ENCODE data around the gene TIGAR.

The TIGAR gene

GRCh38 chr12:4331221-4331620, 10.2 kb downstream of the TIGAR start:
- Histone ChIP-seq H2AFZ (ENCODE audit: low read depth, low read length) (no peak overlapping the region), H3K4me1 (ENCODE audit: insufficient read depth, low read length) (peaks cover 4% of the 10 kb centered on the region), H3K27me3 (ENCODE audit: insufficient read depth, low read length) (no peaks in the 10 kb centered on the region), H3K36me3 (ENCODE audit: insufficient read depth, low read length) (peaks cover 30% of the 10 kb centered on the region), H3K9me3 (ENCODE audit: low read length) (peaks cover 12% of the 10 kb centered on the region), H3K4me3 (ENCODE audit: low read length) (no peak overlapping the region)

- Histone ChIP-seq H3K4me3 (ENCODE audit: low read length) (no peak overlapping the region), H3K4me1 (ENCODE audit: insufficient read depth, low read length) (peaks cover 4% of the 10 kb centered on the region), H3K9me3 (ENCODE audit: low read length) (peaks cover 12% of the 10 kb centered on the region), H3K36me3 (ENCODE audit: insufficient read depth, low read length) (peaks cover 34% of the 10 kb centered on the region), H3K27me3 (ENCODE audit: insufficient read depth, low read length) (no peaks in the 10 kb centered on the region), H2AFZ (ENCODE audit: low read depth, low read length) (no peak overlapping the region)
Observed at GRCh38 chr12:4331842-4332241, 10.8 kb downstream of the TIGAR start.

- Histone ChIP-seq H3K27me3 (ENCODE audit: insufficient read depth, low read length) (no peaks in the 10 kb centered on the region), H3K4me1 (ENCODE audit: insufficient read depth, low read length) (no peaks in the 10 kb centered on the region)
Observed at GRCh38 chr12:4346931-4347330, 25.9 kb downstream of the TIGAR start.

GRCh38 chr12:4353785-4354208, 32.8 kb downstream of the TIGAR start:
- no peak overlapping the region for H3K4me3 ChIP-seq (ENCODE audit: low read length)
- H3K36me3 ChIP-seq (ENCODE audit: insufficient read depth, low read length), result peaks cover 41% of the 10 kb centered on the region
- H3K27me3 ChIP-seq (ENCODE audit: insufficient read depth, low read length), result no peaks in the 10 kb centered on the region
- H2AFZ ChIP-seq (ENCODE audit: low read depth, low read length), result no peak overlapping the region
- no peaks in the 10 kb centered on the region for H3K4me1 ChIP-seq (ENCODE audit: insufficient read depth, low read length)
- H3K9me3 ChIP-seq (ENCODE audit: low read length), result no peaks in the 10 kb centered on the region

More at GRCh38 chr12:4346931-4347330, 25.9 kb downstream of the TIGAR start:
- Histone ChIP-seq H2AFZ (ENCODE audit: low read depth, low read length) (no peak overlapping the region), H3K36me3 (ENCODE audit: insufficient read depth, low read length) (peaks cover 32% of the 10 kb centered on the region), H3K4me3 (ENCODE audit: low read length) (no peak overlapping the region), H3K9me3 (ENCODE audit: low read length) (no peaks in the 10 kb centered on the region)

- no peak overlapping the region for H3K4me3 ChIP-seq (ENCODE audit: low read length)
- no peaks in the 10 kb centered on the region for H3K27me3 ChIP-seq (ENCODE audit: insufficient read depth, low read length)
- no peaks in the 10 kb centered on the region for H3K9me3 ChIP-seq (ENCODE audit: low read length)
- H2AFZ ChIP-seq (ENCODE audit: low read depth, low read length), result no peak overlapping the region
- peaks cover 29% of the 10 kb centered on the region for H3K36me3 ChIP-seq (ENCODE audit: insufficient read depth, low read length)
- H3K4me1 ChIP-seq (ENCODE audit: insufficient read depth, low read length), result no peaks in the 10 kb centered on the region
Observed at GRCh38 chr12:4355156-4356040, 34.4 kb downstream of the TIGAR start.

GRCh38 chr12:4356041-4356327, 35.0 kb downstream of the TIGAR start:
- Histone ChIP-seq H3K9me3 (ENCODE audit: low read length) (no peaks in the 10 kb centered on the region), H3K27me3 (ENCODE audit: insufficient read depth, low read length) (no peaks in the 10 kb centered on the region), H3K4me3 (ENCODE audit: low read length) (no peak overlapping the region), H2AFZ (ENCODE audit: low read depth, low read length) (no peak overlapping the region), H3K36me3 (ENCODE audit: insufficient read depth, low read length) (peaks cover 25% of the 10 kb centered on the region), H3K4me1 (ENCODE audit: insufficient read depth, low read length) (no peaks in the 10 kb centered on the region)

- Histone ChIP-seq H2AFZ (ENCODE audit: low read depth, low read length) (no peak overlapping the region), H3K27me3 (ENCODE audit: insufficient read depth, low read length) (no peaks in the 10 kb centered on the region), H3K36me3 (ENCODE audit: insufficient read depth, low read length) (no peaks in the 10 kb centered on the region), H3K4me1 (ENCODE audit: insufficient read depth, low read length) (no peaks in the 10 kb centered on the region), H3K9me3 (ENCODE audit: low read length) (no peaks in the 10 kb centered on the region), H3K4me3 (ENCODE audit: low read length) (no peak overlapping the region)
Observed at GRCh38 chr12:4366090-4366489, 45.1 kb downstream of the TIGAR start.

GRCh38 chr12:4369548-4369947, 48.5 kb downstream of the TIGAR start:
- Histone ChIP-seq H3K27me3 (ENCODE audit: insufficient read depth, low read length) (no peaks in the 10 kb centered on the region), H3K4me1 (ENCODE audit: insufficient read depth, low read length) (no peaks in the 10 kb centered on the region), H2AFZ (ENCODE audit: low read depth, low read length) (no peak overlapping the region), H3K9me3 (ENCODE audit: low read length) (no peaks in the 10 kb centered on the region), H3K36me3 (ENCODE audit: insufficient read depth, low read length) (no peaks in the 10 kb centered on the region), H3K4me3 (ENCODE audit: low read length) (no peak overlapping the region)

- H2AFZ ChIP-seq (ENCODE audit: low read depth, low read length), result no peak overlapping the region
- H3K4me1 ChIP-seq (ENCODE audit: insufficient read depth, low read length), result no peaks in the 10 kb centered on the region
- H3K4me3 ChIP-seq (ENCODE audit: low read length), result no peak overlapping the region
- H3K27me3 ChIP-seq (ENCODE audit: insufficient read depth, low read length), result no peaks in the 10 kb centered on the region
- H3K36me3 ChIP-seq (ENCODE audit: insufficient read depth, low read length), result no peaks in the 10 kb centered on the region
- no peaks in the 10 kb centered on the region for H3K9me3 ChIP-seq (ENCODE audit: low read length)
Observed at GRCh38 chr12:4370265-4370664, 49.3 kb downstream of the TIGAR start.

- Histone ChIP-seq H3K27me3 (ENCODE audit: insufficient read depth, low read length) (no peaks in the 10 kb centered on the region), H3K36me3 (ENCODE audit: insufficient read depth, low read length) (no peaks in the 10 kb centered on the region), H3K9me3 (ENCODE audit: low read length) (no peaks in the 10 kb centered on the region), H3K4me3 (ENCODE audit: low read length) (no peak overlapping the region), H3K4me1 (ENCODE audit: insufficient read depth, low read length) (no peaks in the 10 kb centered on the region), H2AFZ (ENCODE audit: low read depth, low read length) (no peak overlapping the region)
Observed at GRCh38 chr12:4372653-4373052, 51.6 kb downstream of the TIGAR start.

- no peaks in the 10 kb centered on the region for H3K36me3 ChIP-seq (ENCODE audit: insufficient read depth, low read length)
- H3K4me3 ChIP-seq (ENCODE audit: low read length), result no peak overlapping the region
- H3K27me3 ChIP-seq (ENCODE audit: insufficient read depth, low read length), result peaks cover under 1% of the 10 kb centered on the region
- H3K4me1 ChIP-seq (ENCODE audit: insufficient read depth, low read length), result peaks cover 5% of the 10 kb centered on the region
- H3K9me3 ChIP-seq (ENCODE audit: low read length), result no peaks in the 10 kb centered on the region
- H2AFZ ChIP-seq (ENCODE audit: low read depth, low read length), result no peak overlapping the region
Observed at GRCh38 chr12:4375449-4375848, 54.4 kb downstream of the TIGAR start.

- H3K4me3 ChIP-seq (ENCODE audit: low read length), result no peak overlapping the region
- peaks cover 13% of the 10 kb centered on the region for H3K27me3 ChIP-seq (ENCODE audit: insufficient read depth, low read length)
- H2AFZ ChIP-seq (ENCODE audit: low read depth, low read length), result no peak overlapping the region
- H3K4me1 ChIP-seq (ENCODE audit: insufficient read depth, low read length), result peaks cover 5% of the 10 kb centered on the region
- H3K36me3 ChIP-seq (ENCODE audit: insufficient read depth, low read length), result no peaks in the 10 kb centered on the region
- no peaks in the 10 kb centered on the region for H3K9me3 ChIP-seq (ENCODE audit: low read length)
Observed at GRCh38 chr12:4378772-4379171, 57.8 kb downstream of the TIGAR start.

- H3K9me3 ChIP-seq (ENCODE audit: low read length), result no peaks in the 10 kb centered on the region
- no peak within 1 kb of the TSS for H3K4me3 ChIP-seq (ENCODE audit: low read length)
- no peaks in the 10 kb centered on the region for H3K36me3 ChIP-seq (ENCODE audit: insufficient read depth, low read length)
- H3K4me1 ChIP-seq (ENCODE audit: insufficient read depth, low read length), result peaks cover 5% of the 10 kb centered on the region
- no peak within 1 kb of the TSS for H2AFZ ChIP-seq (ENCODE audit: low read depth, low read length)
- peaks cover 13% of the 10 kb centered on the region for H3K27me3 ChIP-seq (ENCODE audit: insufficient read depth, low read length)
Observed at GRCh38 chr12:4379405-4379804, 58.4 kb downstream of the TIGAR start, which contains the start of gene FGF23. Gene FGF23, minus strand, starts transcription at chr12:4379712. Its CDS starts 130 bp downstream, at chr12:4379582.

- no peaks in the 10 kb centered on the region for H3K36me3 ChIP-seq (ENCODE audit: insufficient read depth, low read length)
Observed at GRCh38 chr12:4380332-4380731, 59.3 kb downstream of the TIGAR start.

More at GRCh38 chr12:4380332-4380731, 59.3 kb downstream of the TIGAR start:
- Histone ChIP-seq H3K27me3 (ENCODE audit: insufficient read depth, low read length) (peaks cover 13% of the 10 kb centered on the region), H3K4me3 (ENCODE audit: low read length) (no peak overlapping the region), H3K9me3 (ENCODE audit: low read length) (no peaks in the 10 kb centered on the region), H3K4me1 (ENCODE audit: insufficient read depth, low read length) (peaks cover 5% of the 10 kb centered on the region), H2AFZ (ENCODE audit: low read depth, low read length) (no peak overlapping the region)
